COLO829 (cell line): ENCODE measurements around the gene SRPK3.
"Not testable (repeated sequence)": the region's sequence is repeated elsewhere in the genome, so short reads cannot be mapped to it uniquely, and the experiment has no call there.

Source experiments
- DNase-seq: peaks from one replicate; pipeline ENCODE4 v3.0.0; 2012; ENCODE audit warnings: low spot score

Gene SRPK3

GRCh38 chrX:153807976-153808375, 27.1 kb downstream of the SRPK3 start:
- no peak for DNase-seq

DNA sequence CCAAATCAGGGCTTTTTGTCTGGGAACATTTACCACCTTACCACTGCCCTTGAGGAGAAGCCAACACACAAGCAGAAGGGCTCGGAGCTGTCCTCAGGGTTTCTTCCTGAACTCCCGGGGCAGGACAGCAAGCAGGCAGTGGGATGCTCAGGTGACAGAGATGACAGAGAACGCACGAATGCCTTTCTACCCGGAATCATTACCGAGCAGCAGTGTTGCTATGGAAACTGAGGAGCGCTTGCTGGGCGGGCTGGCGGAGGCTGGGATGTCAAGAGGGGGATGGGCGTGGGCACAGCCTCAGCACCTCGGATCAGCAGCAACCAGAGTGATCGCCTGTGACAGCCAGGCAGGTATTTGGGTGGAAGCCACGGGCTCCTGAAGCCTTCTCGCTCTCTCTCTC, 31.4 kb downstream of the SRPK3 start:
- no peak for DNase-seq

- no peak for DNase-seq
Observed at GRCh38 chrX:153813161-153813560, 32.3 kb downstream of the SRPK3 start.

GRCh38 chrX:153814591-153815315, 33.9 kb downstream of the SRPK3 start:
- DNase-seq, result no peak

DNA sequence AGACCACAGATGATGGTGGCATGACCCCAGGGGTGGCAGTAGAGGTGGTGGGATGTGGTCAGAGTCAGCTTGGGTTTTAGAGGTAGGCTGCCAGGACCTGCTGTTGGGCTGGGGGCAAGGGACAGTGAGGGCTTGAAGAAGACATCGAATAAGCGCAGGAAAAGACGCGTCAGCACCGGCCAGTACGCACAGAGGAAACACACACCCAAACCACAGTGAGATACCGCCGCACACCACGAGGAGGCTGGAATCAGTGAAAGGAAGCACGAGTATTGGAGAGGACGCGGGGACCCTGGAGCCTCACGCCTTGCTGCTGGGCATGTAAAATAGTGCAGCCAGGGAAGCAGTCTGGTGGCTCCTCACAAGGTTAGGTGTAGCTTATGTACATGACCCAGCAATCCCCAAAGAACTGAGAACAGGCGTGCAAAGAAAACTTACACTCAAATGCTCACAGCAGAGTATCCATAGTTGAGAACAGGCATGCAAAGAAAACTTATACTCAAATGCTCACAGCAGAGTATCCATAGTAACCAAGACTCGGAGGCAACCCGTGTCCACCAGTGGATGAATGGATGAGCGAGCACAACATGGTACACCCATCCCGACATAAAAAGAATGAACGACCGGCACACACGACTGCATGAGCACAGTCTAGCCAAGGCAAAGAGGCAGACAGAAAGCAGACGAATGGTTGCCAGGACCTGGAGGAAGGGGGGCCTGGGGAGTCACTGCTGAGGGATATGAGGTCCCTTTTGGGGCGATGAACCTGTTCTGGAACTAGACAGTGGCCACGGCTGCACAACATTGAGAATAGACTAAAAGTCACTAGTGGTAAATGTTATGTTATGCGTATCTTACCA, 36.2 kb downstream of the SRPK3 start:
- DNase-seq, result no peak

GRCh38 chrX:153818064-153818463, 37.2 kb downstream of the SRPK3 start:
- DNase-seq, result not testable (repeated sequence)

DNA sequence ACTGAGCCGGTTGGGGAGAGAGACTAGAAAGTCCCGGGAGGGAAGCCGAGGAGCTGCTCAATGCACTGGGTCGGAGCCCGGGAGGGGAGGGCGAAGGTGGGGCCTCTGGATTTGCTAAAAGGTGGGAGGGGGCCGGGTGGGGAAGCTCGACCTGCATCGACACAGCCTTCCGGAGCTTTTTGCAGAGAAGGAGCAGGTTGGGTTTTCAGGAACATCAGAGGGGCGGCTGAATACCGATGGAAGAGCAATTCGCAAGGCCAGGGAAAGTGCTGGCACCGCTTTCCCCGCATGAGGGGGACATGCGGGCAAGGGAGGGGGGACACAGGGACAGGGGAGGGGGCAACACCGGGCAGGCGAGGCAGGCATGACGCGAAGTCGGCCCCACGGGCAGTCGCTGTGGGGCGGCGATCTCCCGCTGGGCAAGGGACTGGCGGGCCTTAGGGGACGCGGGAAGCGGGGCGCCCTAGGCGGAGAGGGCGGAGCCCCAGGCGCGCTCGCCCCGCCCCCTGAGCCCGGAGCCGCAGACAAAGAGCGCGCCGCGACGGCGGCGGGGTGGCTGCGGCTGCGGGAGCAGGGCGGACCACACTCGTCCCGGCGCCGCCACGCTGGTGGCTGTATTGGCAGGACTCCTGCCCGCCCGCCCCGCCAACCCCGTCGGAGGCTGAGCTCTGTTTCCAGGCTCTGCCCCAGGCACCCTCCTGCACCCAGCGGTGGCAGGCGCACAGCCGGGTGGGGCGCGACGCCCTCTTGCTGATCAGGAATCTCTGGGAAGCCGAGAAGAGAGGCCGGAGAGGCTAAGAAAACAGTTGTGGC, 37.9 kb downstream of the SRPK3 start:
- no peak for DNase-seq

DNA sequence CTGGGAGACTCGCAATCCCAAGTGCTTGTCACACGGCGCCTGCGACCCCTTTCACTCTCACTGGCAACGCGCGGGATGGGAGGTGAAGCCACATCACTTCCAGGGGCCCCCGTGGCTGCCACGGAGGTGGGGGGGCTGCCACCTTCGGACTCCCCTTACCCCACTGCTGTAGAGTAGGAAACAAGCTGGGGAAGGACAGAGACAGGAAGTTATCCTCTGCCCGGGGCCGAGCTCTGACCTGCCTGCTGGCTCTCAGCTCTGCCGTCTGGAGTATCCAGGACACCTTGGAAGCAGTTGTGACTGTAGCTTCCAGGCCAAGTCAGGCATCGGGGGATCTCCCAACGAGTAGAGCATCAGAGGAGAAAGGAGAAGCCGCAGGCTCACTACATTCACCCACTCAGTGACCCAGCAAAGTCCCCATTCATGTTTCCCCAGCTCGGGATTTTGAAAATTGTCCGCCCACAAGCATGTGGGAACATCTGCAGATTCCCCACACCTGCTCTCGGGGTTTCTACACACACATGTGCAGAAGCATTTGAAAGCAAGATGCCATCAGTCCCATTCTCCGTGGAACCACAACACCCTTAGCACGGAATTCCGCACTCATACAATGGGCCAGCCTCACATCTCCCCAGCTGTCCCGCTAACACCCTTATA, 38.7 kb downstream of the SRPK3 start:
- no peak for DNase-seq

GRCh38 chrX:153820601-153821000, 39.8 kb downstream of the SRPK3 start:
- DNase-seq, result no peak

- DNase-seq, result no peak
Observed at GRCh38 chrX:153821066-153821465, 40.2 kb downstream of the SRPK3 start.

DNA sequence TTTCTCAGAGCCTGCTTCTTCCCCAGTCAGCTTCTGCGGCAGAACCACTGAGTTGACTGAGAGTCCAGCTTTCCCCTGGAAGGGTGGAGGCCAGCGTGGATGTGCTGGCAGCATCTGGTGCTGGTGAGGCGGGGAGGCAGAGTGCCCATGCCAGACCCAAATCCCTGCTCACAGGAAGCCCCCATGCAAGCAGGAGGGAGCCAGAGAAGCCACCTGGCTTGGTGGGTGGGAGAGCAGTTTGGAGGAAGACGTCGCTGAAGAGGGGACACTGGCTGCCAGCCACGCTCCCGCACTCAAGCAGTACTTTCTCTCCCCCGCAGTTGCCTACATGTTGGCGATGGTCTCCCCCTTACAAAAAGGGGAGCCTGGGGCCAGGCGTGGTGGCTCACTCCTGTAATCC, 43.5 kb downstream of the SRPK3 start:
- DNase-seq, result no peak

- DNase-seq, result no peak
Observed at GRCh38 chrX:153825042-153825441, 44.2 kb downstream of the SRPK3 start.

DNA sequence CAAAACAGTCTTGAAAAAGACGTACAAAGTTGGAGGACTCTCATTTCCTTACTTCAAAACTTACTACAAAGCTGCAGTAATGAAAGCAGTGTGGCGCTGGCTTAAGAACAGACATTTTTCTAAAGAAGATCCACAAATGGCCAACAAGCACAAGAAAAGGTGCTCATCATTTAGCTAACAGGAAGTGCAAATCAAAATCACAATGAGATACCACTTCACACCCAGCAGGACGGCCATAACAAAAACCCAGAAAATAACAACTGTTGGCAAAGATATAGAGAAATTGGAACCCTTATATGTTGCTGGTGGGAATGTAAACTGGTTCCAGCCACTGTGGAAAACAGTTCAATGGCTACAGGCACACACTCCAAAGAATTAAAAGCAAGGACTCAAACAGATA, 46.2 kb downstream of the SRPK3 start:
- DNase-seq, result no peak

- DNase-seq, result no peak
Observed at GRCh38 chrX:153827903-153828302, 47.1 kb downstream of the SRPK3 start.

GRCh38 chrX:153828308-153828707, 47.5 kb downstream of the SRPK3 start:
- no peak for DNase-seq

DNA sequence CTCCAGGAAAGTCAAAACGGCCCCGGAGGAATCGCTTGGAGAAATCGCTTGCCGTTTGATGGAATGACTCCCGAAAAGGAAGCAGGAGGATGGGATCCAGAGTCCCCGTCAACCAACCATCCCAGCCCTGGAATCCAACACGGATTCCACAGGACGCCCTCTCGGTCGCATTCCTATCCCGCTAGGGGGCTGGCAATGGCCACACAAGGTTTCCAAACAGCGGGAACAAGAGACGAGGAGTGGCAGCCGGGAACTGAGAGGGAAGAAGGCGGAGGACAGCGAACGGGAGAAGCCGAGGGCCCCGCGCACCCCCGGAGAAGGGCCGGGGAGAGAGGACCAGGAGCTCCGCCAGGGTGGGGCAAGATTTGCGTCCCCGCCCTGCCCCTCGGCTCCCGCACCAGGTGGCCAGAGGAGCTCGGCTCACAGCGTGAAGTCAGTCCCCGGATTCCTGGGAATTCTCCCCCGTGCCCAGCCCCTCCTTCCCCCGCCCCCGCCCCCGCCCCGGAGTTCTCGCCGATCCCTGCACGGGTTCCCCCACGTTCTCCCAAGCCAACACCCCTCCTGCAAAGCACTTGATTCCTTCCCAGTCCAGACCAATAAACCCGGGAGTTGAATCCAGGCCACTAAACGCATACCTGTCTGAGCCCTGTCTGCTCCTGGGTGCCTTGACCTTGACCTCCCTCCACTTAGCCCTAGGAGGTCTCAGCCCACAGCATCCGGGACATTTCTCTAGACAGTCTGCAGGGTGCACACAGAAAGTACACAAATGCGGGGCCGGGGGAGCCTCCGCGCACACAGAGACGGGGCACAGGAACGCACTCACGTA, 48.1 kb downstream of the SRPK3 start:
- no peak for DNase-seq

DNA sequence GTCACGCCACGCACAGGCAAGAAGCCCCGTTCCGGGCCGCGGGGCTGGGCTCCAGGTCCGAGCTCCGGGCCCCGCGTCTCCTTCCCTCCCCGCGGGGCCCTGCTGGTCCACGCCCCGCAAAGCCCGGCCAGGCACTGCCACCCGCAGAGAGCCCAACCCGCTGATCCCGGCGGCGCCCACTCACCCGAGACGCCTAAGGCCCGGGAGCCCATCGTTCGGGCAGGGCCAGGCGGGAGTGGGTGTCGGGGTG, 48.6 kb downstream of the SRPK3 start:
- DNase-seq, result no peak

DNA sequence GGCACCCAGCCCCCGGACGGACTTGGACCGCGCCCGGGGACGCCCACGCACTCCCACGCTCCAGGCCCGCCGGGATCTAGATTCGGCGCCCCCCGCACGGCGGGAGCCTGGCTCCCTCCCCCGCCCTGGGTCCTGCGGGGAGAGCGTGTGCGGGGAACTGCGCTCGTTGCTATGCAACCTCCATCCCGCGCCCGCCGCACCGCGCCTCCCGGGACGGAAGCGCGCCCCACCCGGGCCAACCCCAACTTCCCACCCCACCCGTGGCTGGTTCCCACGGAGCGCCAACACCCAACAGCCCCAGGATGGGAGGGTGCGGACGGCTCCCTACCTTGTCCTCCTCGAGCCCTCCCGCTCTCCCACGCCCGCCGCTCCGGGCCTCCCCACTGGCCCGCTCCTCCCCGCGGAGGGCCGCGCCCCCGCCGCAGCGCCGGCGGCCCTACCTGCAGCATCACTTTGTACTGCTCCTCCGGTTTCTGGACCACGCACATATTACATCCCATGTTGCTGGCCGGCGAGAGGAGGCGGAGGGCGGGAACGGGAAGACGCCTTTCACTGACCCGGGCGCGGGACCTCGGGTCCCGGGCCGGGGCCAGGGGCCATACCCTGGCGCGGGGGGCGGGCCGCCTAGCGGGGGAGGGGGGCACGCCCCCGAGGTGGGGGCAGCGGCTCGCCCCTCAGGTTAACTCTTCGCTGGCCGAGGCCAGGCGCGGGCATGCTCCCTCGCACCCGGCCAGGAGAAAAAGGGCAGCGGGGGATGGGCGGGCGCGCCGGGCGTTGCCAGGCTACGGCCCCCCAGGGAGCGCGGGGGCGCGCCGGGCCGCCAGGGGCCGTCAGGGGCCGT, 49.2 kb downstream of the SRPK3 start, which contains the start of gene PDZD4:
Gene PDZD4, minus strand, starts transcription at position 746 of the 841 bp plus-strand sequence. Its CDS starts 246 bp downstream, at position 500.
- DNase-seq, result no peak

DNA sequence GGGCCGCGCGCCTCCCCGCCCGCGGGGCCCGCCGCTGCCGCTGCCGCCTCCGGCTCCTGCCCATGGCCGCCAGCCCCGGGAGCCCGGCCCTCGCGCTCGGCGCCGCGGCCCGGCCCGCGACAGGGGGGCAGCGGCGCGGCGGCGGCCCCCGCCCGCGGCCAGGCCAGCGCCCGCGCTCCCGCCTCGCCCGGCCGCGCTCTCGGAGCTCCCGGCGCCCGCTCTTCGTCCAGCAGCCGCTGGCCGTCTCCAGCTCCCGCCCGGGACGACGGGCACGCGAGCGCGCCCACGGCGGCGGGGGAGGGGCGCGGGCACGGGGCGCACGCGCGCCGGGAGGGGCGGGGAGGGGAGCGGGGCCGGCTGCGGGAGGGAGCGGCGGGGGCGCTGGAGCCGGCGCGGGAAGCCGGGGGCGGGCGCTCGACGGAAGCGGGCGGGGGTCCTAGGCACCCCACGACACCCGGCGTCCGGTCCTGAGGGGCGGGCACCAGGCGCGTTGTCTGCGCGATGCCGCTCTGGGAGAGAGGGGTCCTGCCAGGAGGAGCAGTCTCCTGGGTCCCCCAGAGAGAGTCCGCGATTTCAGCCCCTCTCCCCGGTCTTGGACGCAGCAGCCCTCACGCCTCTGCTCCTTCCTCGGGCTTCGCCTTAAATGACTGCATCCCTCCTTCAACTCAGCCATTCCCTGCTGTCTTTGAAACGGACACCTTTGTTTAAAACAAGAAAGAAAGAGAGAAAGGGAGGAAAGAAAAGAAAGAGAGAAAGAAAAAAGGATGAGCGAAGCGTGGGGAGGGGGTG, 50.0 kb downstream of the SRPK3 start:
- DNase-seq, result no peak
